ENCODE data around the gene CLN5.

GRCh38 chr13:77000475-77000874, 8.6 kb downstream of the CLN5 start:
- TF ChIP-seq CTCF (conservative IDR thresholded peaks at IDR 0.05; ENCODE audit: low read depth in 2 of 2), result no peak
- no peak for TF ChIP-seq ZNF114 (CRISPR knock-in tag; IDR thresholded peaks at IDR 0.05)
- no peak for TF ChIP-seq POLR2AphosphoS5 (IDR thresholded peaks at IDR 0.05; ENCODE audit: low read depth)
- no peak for TF ChIP-seq JUNB (IDR thresholded peaks at IDR 0.05; ENCODE audit: unreplicated experiment)
- TF ChIP-seq EZH2phosphoT487 (IDR thresholded peaks at IDR 0.05; ENCODE audit: unreplicated experiment), result no peak
- TF ChIP-seq EZH2 (IDR thresholded peaks at IDR 0.05; ENCODE audit: low read depth, unreplicated experiment), result no peak
- no peak for TF ChIP-seq REST (IDR thresholded peaks at IDR 0.05; ENCODE audit: unreplicated experiment)
- no peak for TF ChIP-seq CREB1 (CRISPR knock-in tag; IDR thresholded peaks at IDR 0.05; ENCODE audit: low read depth)
- no peak for TF ChIP-seq ZNF331 (CRISPR knock-in tag; IDR thresholded peaks at IDR 0.05; ENCODE audit: low read depth)

All from GM23338 (cell line).